ENCODE measurements around the gene CEP44. TPM values are rescaled to one million over a fixed set of nuclear protein-coding genes. Genes with fewer than 3 reads are reported as not detected.

Gene CEP44
- total RNA-seq = 17.0 TPM
- long read RNA-seq, partial matches to known transcripts = 7 of 20 reads
- long read RNA-seq, other reads (novel, unspliced or antisense) = 13 of 20 reads

GRCh38 chr4:174283507-174284471 is at the start of gene CEP44, which contains the start of gene FBXO8:
CEP44 (plus strand) TSS chr4:174283911; CDS start chr4:174299122, 15,211 bp downstream.
FBXO8 (minus strand) TSS chr4:174283667; CDS start chr4:174263092, 20,575 bp downstream.
- peak; percentile 73 for DNase-seq
- Histone ChIP-seq H3K9me3 (no peaks in the 10 kb centered on the region), H3K4me1 (peaks cover 37% of the 10 kb centered on the region), H3K27ac (peak within 1 kb of the TSS; percentile 96), H3K4me3 (peak within 1 kb of the TSS; percentile 81), H3K27me3 (ENCODE audit: low read depth) (no peaks in the 10 kb centered on the region), H3K36me3 (no peaks in the 10 kb centered on the region)
- peak; percentile 86 to 92 for ATAC-seq
- intact Hi-C loops (cut with DNase I) = no loop called here
- TF ChIP-seq, protein P1, sequence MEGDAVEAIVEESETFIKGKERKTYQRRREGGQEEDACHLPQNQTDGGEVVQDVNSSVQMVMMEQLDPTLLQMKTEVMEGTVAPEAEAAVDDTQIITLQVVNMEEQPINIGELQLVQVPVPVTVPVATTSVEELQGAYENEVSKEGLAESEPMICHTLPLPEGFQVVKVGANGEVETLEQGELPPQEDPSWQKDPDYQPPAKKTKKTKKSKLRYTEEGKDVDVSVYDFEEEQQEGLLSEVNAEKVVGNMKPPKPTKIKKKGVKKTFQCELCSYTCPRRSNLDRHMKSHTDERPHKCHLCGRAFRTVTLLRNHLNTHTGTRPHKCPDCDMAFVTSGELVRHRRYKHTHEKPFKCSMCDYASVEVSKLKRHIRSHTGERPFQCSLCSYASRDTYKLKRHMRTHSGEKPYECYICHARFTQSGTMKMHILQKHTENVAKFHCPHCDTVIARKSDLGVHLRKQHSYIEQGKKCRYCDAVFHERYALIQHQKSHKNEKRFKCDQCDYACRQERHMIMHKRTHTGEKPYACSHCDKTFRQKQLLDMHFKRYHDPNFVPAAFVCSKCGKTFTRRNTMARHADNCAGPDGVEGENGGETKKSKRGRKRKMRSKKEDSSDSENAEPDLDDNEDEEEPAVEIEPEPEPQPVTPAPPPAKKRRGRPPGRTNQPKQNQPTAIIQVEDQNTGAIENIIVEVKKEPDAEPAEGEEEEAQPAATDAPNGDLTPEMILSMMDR (IDR thresholded peaks at IDR 0.05) = no peak

- no peaks in the 10 kb centered on the region for H3K4me1 ChIP-seq
- no peak for ATAC-seq
- H3K9me3 ChIP-seq = no peaks in the 10 kb centered on the region
- intact Hi-C loops (cut with DNase I) = no loop called here
- DNase-seq = no peak
- H3K27ac ChIP-seq = no peak overlapping the region
- TF ChIP-seq, protein P1 (IDR thresholded peaks at IDR 0.05) = no peak
- no peak overlapping the region for H3K4me3 ChIP-seq
- peaks cover 30% of the 10 kb centered on the region for H3K36me3 ChIP-seq
- H3K27me3 ChIP-seq (ENCODE audit: low read depth) = no peaks in the 10 kb centered on the region
Observed at GRCh38 chr4:174236359-174236758, 47.4 kb upstream of the CEP44 start.

DNA sequence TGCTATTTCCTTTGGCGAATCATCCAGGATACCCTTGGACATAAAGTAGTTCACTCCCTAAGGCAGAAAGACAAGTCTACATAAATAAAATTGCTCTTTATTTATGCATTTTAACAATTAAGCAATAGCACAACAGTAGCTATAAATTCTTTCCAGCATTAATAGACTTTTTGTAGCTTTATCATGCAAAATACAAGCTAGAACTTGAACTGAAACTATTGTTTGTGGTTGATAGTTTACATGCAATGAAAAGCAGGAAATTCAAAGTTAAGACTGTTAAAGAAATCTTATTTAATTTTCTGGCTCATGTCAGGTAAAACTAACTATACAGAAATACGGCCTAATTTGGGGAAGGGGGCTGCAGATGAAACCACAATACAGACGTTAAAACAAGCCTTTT is 42.5 kb upstream of the CEP44 start:
- ATAC-seq = no peak
- Histone ChIP-seq H3K36me3 (peaks cover 27% of the 10 kb centered on the region), H3K27ac (no peak overlapping the region), H3K9me3 (no peaks in the 10 kb centered on the region), H3K4me1 (no peaks in the 10 kb centered on the region), H3K4me3 (no peak overlapping the region), H3K27me3 (ENCODE audit: low read depth) (no peaks in the 10 kb centered on the region)
- no peak for DNase-seq
- intact Hi-C loops (cut with DNase I) = no loop called here
- TF ChIP-seq, protein P1 (IDR thresholded peaks at IDR 0.05) = no peak

GRCh38 chr4:174244441-174244840 is 39.3 kb upstream of the CEP44 start:
- Histone ChIP-seq H3K27ac (no peak overlapping the region), H3K9me3 (no peaks in the 10 kb centered on the region), H3K36me3 (peaks cover 14% of the 10 kb centered on the region), H3K4me1 (no peaks in the 10 kb centered on the region), H3K27me3 (ENCODE audit: low read depth) (no peaks in the 10 kb centered on the region), H3K4me3 (no peak overlapping the region)
- ATAC-seq (no peak), DNase-seq (no peak)
- intact Hi-C loops (cut with DNase I) = no loop called here
- TF ChIP-seq, protein P1 (IDR thresholded peaks at IDR 0.05) = no peak

- no peak for DNase-seq
- ATAC-seq = no peak
- TF ChIP-seq, protein P1 (IDR thresholded peaks at IDR 0.05) = no peak
- peaks cover 4% of the 10 kb centered on the region for H3K36me3 ChIP-seq
- no peaks in the 10 kb centered on the region for H3K27me3 ChIP-seq (ENCODE audit: low read depth)
- no peaks in the 10 kb centered on the region for H3K9me3 ChIP-seq
- intact Hi-C loops (cut with DNase I) = no loop called here
- H3K4me3 ChIP-seq = no peak overlapping the region
- no peaks in the 10 kb centered on the region for H3K4me1 ChIP-seq
- H3K27ac ChIP-seq = no peak overlapping the region
Observed at GRCh38 chr4:174245714-174246113, 38.0 kb upstream of the CEP44 start.
